Neuronal stem cell (in vitro differentiated cells): ENCODE data around the gene SLK. TPM values are rescaled to one million over a fixed set of nuclear protein-coding genes. Genes with fewer than 3 reads are reported as not detected.

Source experiments
- DNase-seq: peaks from one replicate; pipeline ENCODE4 v3.0.0-alpha.2; 2013; ENCODE audit warnings: low spot score
- H2AFZ ChIP-seq: one replicate; pipeline ENCODE4 v1.6.1; 2013; ENCODE audit warnings: mild to moderate bottlenecking, low read length, inconsistent platforms
- H2AK5ac ChIP-seq: 2 replicates; pipeline ENCODE4 v1.6.1; 2013; ENCODE audit warnings: low read depth, mild to moderate bottlenecking, inconsistent platforms, low read length, moderate library complexity, mixed read lengths
- H2BK120ac ChIP-seq: 2 replicates; pipeline ENCODE4 v1.6.1; 2013; ENCODE audit warnings: low read depth, mild to moderate bottlenecking, inconsistent platforms, low read length, moderate library complexity, mixed read lengths
- H2BK12ac ChIP-seq: one replicate; pipeline ENCODE4 v1.6.1; 2013; ENCODE audit warnings: low read length, inconsistent platforms
- H2BK15ac ChIP-seq: 2 replicates; pipeline ENCODE4 v1.6.1; 2013; ENCODE audit warnings: mild to moderate bottlenecking, low read length, inconsistent platforms, mixed read lengths
- H2BK5ac ChIP-seq: one replicate; pipeline ENCODE4 v1.6.1; 2013; ENCODE audit warnings: inconsistent platforms, mild to moderate bottlenecking, low read length, moderate library complexity
- H3K14ac ChIP-seq: one replicate; pipeline ENCODE4 v1.6.1; 2013; ENCODE audit warnings: low read length, inconsistent platforms
- H3K18ac ChIP-seq: 2 replicates; pipeline ENCODE4 v1.6.1; 2013; ENCODE audit warnings: low read length, inconsistent platforms
- H3K23ac ChIP-seq: 2 replicates; pipeline ENCODE4 v1.6.1; 2013; ENCODE audit warnings: low read depth, mild to moderate bottlenecking, mixed read lengths, low read length, inconsistent platforms; ENCODE audit not compliant: poor library complexity
- H3K27ac ChIP-seq: replicated peaks from 3 replicates; pipeline ENCODE4 v1.5.1; 2013; ENCODE audit warnings: low read length, inconsistent platforms
- H3K27me3 ChIP-seq, 3 experiments: 2 replicates each; pipeline ENCODE4 v1.6.1; 2013; ENCODE audit warnings: low read length in 3 of 3, mild to moderate bottlenecking in 2 of 3, inconsistent platforms in 1 of 3, low read depth in 1 of 3, mixed read lengths in 1 of 3, moderate library complexity in 1 of 3; ENCODE audit not compliant: control insufficient read depth in 3 of 3, insufficient read depth in 3 of 3
- H3K36me3 ChIP-seq, 2 donors: replicated peaks in 1 of 2; 2 replicates each; pipeline ENCODE4 v1.6.1; 2013; ENCODE audit warnings: low read length in 2 of 2; ENCODE audit not compliant: control insufficient read depth in 2 of 2, insufficient read depth in 2 of 2
- H3K4ac ChIP-seq: 2 replicates; pipeline ENCODE4 v1.6.1; 2013; ENCODE audit warnings: inconsistent platforms, mild to moderate bottlenecking, low read length, moderate library complexity
- H3K4me1 ChIP-seq, 2 donors: 1 replicate in 1 of 2; 2 replicates in 1 of 2; pipeline ENCODE4 v1.6.1; 2013; ENCODE audit warnings: low read length in 2 of 2, low read depth in 1 of 2; ENCODE audit not compliant: control insufficient read depth in 2 of 2, insufficient read depth in 1 of 2
- H3K4me2 ChIP-seq: one replicate; pipeline ENCODE4 v1.6.1; 2013; ENCODE audit warnings: mild to moderate bottlenecking, low read length, inconsistent platforms; ENCODE audit not compliant: insufficient read depth, poor library complexity, severe bottlenecking
- H3K4me3 ChIP-seq, 2 donors: 2 replicates each; pipeline ENCODE4 v1.5.1; 2013; ENCODE audit warnings: low read length in 2 of 2, mild to moderate bottlenecking in 2 of 2, inconsistent platforms in 1 of 2, moderate library complexity in 1 of 2
- H3K79me1 ChIP-seq: one replicate; pipeline ENCODE4 v1.6.1; 2013; ENCODE audit warnings: low read depth, mild to moderate bottlenecking, inconsistent platforms, low read length, moderate library complexity
- H3K9ac ChIP-seq: one replicate; pipeline ENCODE4 v1.6.1; 2013; ENCODE audit warnings: mild to moderate bottlenecking, low read depth, low read length, inconsistent platforms; ENCODE audit not compliant: poor library complexity
- H3K9me3 ChIP-seq, 2 donors: replicated peaks in 1 of 2; 2 replicates each; pipeline versions ENCODE3 to v1.6.1; 2013; ENCODE audit warnings: low read length in 2 of 2, mild to moderate bottlenecking in 2 of 2, inconsistent platforms in 1 of 2, low read depth in 1 of 2, mixed read lengths in 1 of 2, moderate library complexity in 1 of 2; ENCODE audit not compliant: control insufficient read depth in 2 of 2, insufficient read depth in 1 of 2
- H4K8ac ChIP-seq: one replicate; pipeline ENCODE4 v1.6.1; 2013; ENCODE audit warnings: low read depth, mild to moderate bottlenecking, inconsistent platforms, low read length, moderate library complexity
- H4K91ac ChIP-seq: one replicate; pipeline ENCODE4 v1.6.1; 2013; ENCODE audit warnings: low read length, low read depth, mild to moderate bottlenecking, inconsistent platforms; ENCODE audit not compliant: poor library complexity
- WGBS, 2 donors: extraction: QIAGEN DNeasy Blood & Tissue Kit; methylation state at CpG; one replicate each; pipeline ENCODE4 v1.1.7; 2013; ENCODE audit warnings: missing lambda C conversion rate in 2 of 2, mixed read lengths in 1 of 2; ENCODE audit not compliant: insufficient read length in 2 of 2, insufficient replicate concordance in 1 of 2; ENCODE audit errors: extremely low coverage in 2 of 2; 5-methylcytosine and 5-hydroxymethylcytosine counted together
- polyA plus RNA-seq, 2 experiments: library from polyadenylated mRNA; stranded (reverse); fragments of 200-250 nt; gene quantifications; one replicate each; pipeline ENCODE4 v1.2.3, GENCODE V29; 2013

The SLK gene
- 19.3 TPM for polyA plus RNA-seq (2013, experiment 1 of 2)
- polyA plus RNA-seq (2013, experiment 2 of 2): 19.4 TPM

- no peaks in the 10 kb centered on the region for H3K9me3 ChIP-seq
- no CpG with 5 or more reads among the region's 92 CpGs for WGBS, 2 donors
- peak within 1 kb of the TSS; percentile 93 for H3K9ac ChIP-seq
- no peak within 1 kb of the TSS for H2BK5ac ChIP-seq
- H4K91ac ChIP-seq: no peak within 1 kb of the TSS
- no peak within 1 kb of the TSS for H3K14ac ChIP-seq
- peak within 1 kb of the TSS; percentile 80 for H3K23ac ChIP-seq
- H2AFZ ChIP-seq: peak within 1 kb of the TSS; percentile 97
- peak within 1 kb of the TSS; percentile 49 for H2BK15ac ChIP-seq
- no peaks in the 10 kb centered on the region for H3K79me1 ChIP-seq
- H3K36me3 ChIP-seq: no peaks in the 10 kb centered on the region
- H4K8ac ChIP-seq: no peak within 1 kb of the TSS
- no peaks in the 10 kb centered on the region for H3K27me3 ChIP-seq
- H2BK120ac ChIP-seq: peak within 1 kb of the TSS; percentile 21
- H3K4ac ChIP-seq: no peak within 1 kb of the TSS
- H3K4me1 ChIP-seq: peaks cover 2 to 10% of the 10 kb centered on the region in 2 donors
- H3K4me2 ChIP-seq: peak within 1 kb of the TSS; percentile 71
- no peak within 1 kb of the TSS for H2AK5ac ChIP-seq
- H2BK12ac ChIP-seq: peak within 1 kb of the TSS; percentile 14
- no peak within 1 kb of the TSS for H3K27ac ChIP-seq
- peak; percentile 70 for DNase-seq
- peak within 1 kb of the TSS; percentile 99 for H3K18ac ChIP-seq
- peak within 1 kb of the TSS; percentile 95 to 100 for H3K4me3 ChIP-seq
These were observed at the start of gene SLK for GRCh38 chr10:103966671-103967447. SLK (plus strand) TSS chr10:103967140; CDS start chr10:103967746, 606 bp downstream.

- H3K36me3 ChIP-seq: peaks cover 0 to 1% of the 10 kb centered on the region in 2 donors
- H3K18ac ChIP-seq: peak overlapping the region; percentile 96
- H2AK5ac ChIP-seq: peak overlapping the region; percentile 8
- no peak overlapping the region for H2BK12ac ChIP-seq
- H3K9me3 ChIP-seq: peaks cover 4 to 8% of the 10 kb centered on the region in 2 donors
- H3K4me1 ChIP-seq: peaks cover 5 to 13% of the 10 kb centered on the region in 2 donors
- H4K91ac ChIP-seq: peak overlapping the region; percentile 92
- peak overlapping the region; percentile 77 for H3K27ac ChIP-seq
- DNase-seq: peak; percentile 8
- peak overlapping the region; percentile 93 for H3K9ac ChIP-seq
- H2BK15ac ChIP-seq: no peak overlapping the region
- no peak overlapping the region for H4K8ac ChIP-seq
- peak overlapping the region; percentile 85 for H3K4me2 ChIP-seq
- H3K4me3 ChIP-seq: peak overlapping the region; percentile 62 to 82
- no peaks in the 10 kb centered on the region for H3K27me3 ChIP-seq
- H2BK120ac ChIP-seq: no peak overlapping the region
- H3K14ac ChIP-seq: peak overlapping the region; percentile 86
- no peak overlapping the region for H3K4ac ChIP-seq
- H3K23ac ChIP-seq: peak overlapping the region; percentile 68
- H2BK5ac ChIP-seq: no peak overlapping the region
- peak overlapping the region; percentile 90 for H2AFZ ChIP-seq
- peaks cover 3% of the 10 kb centered on the region for H3K79me1 ChIP-seq
- WGBS, 2 donors: no CpG with 5 or more reads among the region's 29 CpGs
These were observed 49.5 kb upstream of the SLK start for GRCh38 chr10:103917302-103918052.

GRCh38 chr10:103918053-103918846 is 48.7 kb upstream of the SLK start, which contains the start of gene STN1:
STN1 (minus strand) TSS chr10:103918184; CDS start chr10:103917594, 590 bp downstream.
- DNase-seq: peak; percentile 91
- Histone ChIP-seq H3K4ac (no peak within 1 kb of the TSS), H3K4me3 (peak within 1 kb of the TSS; percentile 62 to 82), H3K18ac (peak within 1 kb of the TSS; percentile 96), H2AFZ (peak within 1 kb of the TSS; percentile 90), H3K23ac (peak within 1 kb of the TSS; percentile 68), H3K14ac (peak within 1 kb of the TSS; percentile 86), H4K8ac (no peak within 1 kb of the TSS), H3K4me1 (peaks cover 5 to 9% of the 10 kb centered on the region in 2 donors), H3K9me3 (peaks cover 4 to 8% of the 10 kb centered on the region in 2 donors), H4K91ac (peak within 1 kb of the TSS; percentile 92), H2BK5ac (no peak within 1 kb of the TSS), H2BK15ac (no peak within 1 kb of the TSS), H3K36me3 (peaks cover 0 to 1% of the 10 kb centered on the region in 2 donors), H3K27me3 (no peaks in the 10 kb centered on the region), H3K79me1 (peaks cover 3% of the 10 kb centered on the region), H3K4me2 (peak within 1 kb of the TSS; percentile 85), H2BK12ac (no peak within 1 kb of the TSS), H3K9ac (peak within 1 kb of the TSS; percentile 93), H3K27ac (peak within 1 kb of the TSS; percentile 77), H2AK5ac (peak within 1 kb of the TSS; percentile 8), H2BK120ac (no peak within 1 kb of the TSS)
- no CpG with 5 or more reads among the region's 53 CpGs for WGBS, 2 donors
